ENCODE results near the gene BPIFB1. TPM values are rescaled to one million over a fixed set of nuclear protein-coding genes. Genes with fewer than 3 reads are reported as not detected.

Gene BPIFB1
- total RNA-seq = not detected in 2 replicates

DNA sequence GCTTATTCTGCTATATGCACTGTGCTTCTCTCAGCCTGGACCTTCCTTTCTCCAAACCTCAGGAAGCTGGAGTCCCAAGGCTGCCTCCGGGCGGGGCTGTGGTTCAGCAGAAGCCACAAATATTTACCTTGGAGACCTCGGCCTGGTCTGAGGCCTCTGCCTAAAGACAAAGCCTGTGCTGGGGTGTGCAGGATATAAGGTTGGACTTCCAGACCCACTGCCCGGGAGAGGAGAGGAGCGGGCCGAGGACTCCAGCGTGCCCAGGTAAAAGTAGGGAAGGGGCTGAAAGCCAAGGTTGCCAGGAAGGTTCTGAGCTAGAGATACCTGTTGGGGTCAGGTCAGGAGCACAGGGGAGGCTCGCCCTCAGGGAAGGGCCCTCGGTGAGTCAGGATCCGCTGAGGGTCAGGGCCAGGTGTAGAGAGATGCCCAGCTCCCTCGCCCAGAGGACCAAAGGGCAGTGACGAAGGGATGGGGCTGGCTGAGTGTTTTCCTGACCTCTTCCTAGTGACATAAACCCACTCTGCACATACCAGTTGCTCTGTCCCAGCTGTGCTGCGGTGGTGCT is at the start of gene BPIFB1:
TSS of gene BPIFB1 (plus strand) at position 224 of the 565 bp plus-strand sequence. CDS start 2,860 bp downstream, outside the sequence.

GRCh38 chr20:33235696-33236095 is 47.3 kb upstream of the BPIFB1 start, which contains the start of gene BPIFA1:
TSS of gene BPIFA1 (plus strand) at chr20:33235996. CDS start at chr20:33237712, 1,716 bp downstream.

Other genes starting within 250 kb of the BPIFB1 start
- gene BPIFB3, start 229.3 kb upstream of the BPIFB1 start, total RNA-seq = not detected in 2 replicates
- gene BPIFB4, start 203.6 kb upstream of the BPIFB1 start, total RNA-seq = not detected in 2 replicates
- not detected in 2 replicates for gene BPIFA2, start 115.1 kb upstream of the BPIFB1 start, total RNA-seq
- not detected in 2 replicates for gene BPIFA3, start 65.9 kb upstream of the BPIFB1 start, total RNA-seq
- gene BPIFA1, start 47.2 kb upstream of the BPIFB1 start, total RNA-seq = not detected in 2 replicates
- gene CDK5RAP1, start 118.3 kb downstream of the BPIFB1 start, total RNA-seq = 17.8 and 19.0 TPM in 2 replicates
- gene SNTA1, start 160.5 kb downstream of the BPIFB1 start, total RNA-seq = 24.6 and 28.5 TPM in 2 replicates
- 5.0 and 5.7 TPM in 2 replicates for gene CBFA2T2, start 206.9 kb downstream of the BPIFB1 start, total RNA-seq

Data from bronchial smooth muscle cell (primary cell).